Measurements from ENCODE around the gene MGLL.

The MGLL gene

DNA sequence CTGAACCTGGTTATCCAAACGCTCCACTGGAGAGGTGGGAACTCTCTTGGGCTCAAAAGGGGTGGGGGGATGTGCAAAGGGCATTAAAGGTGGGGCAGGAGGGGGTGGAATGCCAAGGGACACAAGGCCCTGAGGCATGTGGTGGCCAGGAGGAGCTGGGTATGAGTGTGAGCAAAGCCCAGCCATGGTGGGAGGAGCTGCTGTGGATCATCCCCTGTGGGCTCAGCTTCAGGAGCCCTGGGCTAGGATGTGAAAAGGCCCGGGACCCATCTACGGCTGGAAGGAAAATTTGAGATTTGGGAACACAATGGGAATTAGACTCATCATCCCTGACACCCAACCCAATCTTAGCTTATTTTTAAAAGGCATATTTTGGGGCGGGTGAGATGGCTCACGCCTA is 33.3 kb downstream of the MGLL start:
- DNase-seq (ENCODE audit: low spot score): no peak

DNA sequence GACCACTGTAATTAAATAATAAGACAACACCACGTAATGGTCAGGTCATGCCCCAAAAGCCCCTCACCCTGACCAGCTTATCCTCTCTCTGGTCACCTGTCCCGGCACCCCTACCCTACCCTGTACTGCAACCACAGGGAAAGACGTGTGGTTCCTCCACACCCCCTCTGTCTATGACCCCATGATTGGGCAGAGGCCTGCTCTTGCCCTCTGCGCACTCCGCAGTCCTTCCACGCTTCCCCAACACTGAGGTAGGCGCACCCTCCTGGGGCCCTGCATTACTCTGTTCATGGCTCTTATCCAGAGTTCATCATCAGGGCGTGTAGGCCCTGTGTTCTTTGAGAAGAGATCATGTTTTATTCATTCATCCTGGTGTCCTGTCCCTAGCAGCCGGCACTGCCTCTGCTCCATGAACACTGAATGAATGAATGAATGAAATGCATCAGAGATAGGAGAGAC is 33.8 kb downstream of the MGLL start:
- DNase-seq (ENCODE audit: low spot score): no peak

DNA sequence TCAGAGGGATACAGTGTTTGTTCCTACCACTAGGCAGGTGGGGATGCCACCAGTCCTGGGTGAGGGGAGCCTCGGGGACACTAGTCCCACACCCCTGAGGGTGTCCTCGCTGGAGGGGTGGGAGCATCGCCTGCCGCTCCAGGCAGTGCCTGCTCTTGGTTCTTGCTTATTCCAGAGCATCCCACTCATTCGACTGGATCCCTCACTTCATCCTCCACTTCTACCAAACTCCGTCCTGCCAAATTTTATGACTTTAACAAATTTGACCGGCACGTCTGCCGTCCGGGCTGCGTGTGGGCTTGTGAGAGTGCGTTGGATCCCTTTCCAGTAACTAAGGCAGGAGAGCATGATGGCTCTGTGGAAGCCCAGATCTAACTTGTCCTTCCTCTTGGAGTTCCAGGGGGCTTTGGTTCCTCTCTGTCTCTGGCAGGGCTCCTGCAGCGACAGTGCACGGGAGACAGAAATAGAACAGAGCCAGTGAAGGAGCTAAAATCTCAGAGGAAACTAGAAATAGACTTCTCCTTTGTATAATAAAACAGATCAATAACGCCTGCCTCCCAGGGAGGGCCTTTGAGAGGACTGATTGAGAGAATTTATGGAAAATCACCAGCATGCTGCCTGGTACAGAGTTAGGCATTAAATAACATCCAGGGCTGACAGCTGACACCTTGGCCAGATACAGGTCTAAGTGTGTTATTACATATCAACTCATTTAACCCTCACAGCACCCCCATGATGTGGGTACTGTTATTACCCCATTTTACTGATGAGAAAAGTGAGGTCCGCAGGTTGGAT is 34.5 kb downstream of the MGLL start:
- DNase-seq (ENCODE audit: low spot score): no peak

DNA sequence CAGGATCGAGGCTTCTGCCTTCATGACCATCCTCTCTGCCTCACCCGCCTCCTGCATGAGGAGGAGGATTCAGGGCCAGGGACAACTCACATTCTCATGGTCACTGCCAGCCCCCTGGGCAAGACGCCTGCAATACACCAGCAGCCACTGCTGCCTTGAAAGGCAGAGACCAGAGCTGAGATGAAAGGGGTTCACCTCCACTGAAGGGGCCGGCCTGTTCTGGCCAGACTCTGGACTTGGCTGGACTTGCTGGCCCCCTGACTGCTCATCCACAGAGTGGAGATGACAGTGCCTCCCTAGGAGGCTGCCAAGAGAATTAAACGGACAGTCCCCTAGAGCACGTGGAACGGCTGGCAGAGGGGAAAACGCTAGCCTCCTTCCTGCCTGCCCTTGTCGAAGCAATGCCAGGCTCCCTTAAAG is 35.2 kb downstream of the MGLL start:
- DNase-seq (ENCODE audit: low spot score): peak; percentile 84

DNA sequence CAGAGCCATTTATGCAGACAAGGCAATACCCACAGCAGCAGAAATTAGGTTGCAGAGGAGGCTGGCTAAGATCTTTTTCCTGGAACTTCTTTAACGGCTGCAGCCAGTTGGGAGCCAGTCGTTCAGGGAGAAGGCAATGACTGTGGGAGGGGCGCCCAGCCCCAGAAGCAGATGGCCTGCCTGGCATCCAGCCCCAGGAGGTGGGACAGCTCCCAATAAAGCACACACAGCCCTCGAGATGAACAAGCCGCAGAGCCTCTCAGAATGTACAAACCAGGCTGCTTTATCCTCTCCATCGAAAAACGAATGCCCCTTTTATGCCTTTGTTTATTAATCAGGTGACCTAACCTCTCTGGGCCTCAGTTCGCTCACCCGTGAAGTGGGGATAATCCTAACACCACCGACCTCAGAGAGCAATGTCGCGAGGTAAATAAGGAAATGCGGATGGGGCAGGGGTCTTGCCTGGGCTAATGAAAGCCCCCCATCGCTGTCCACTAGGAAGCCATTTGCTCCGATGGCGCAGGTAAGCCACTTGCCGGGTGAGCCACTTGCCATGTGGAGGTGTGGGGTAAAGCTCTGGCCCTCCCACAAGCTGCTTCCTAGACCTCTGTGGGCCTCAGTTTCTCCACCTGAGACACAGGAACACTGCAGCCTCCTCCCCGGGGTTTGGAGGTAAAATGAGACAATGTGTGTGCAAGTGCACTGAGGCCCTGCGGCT is 35.8 kb downstream of the MGLL start:
- DNase-seq (ENCODE audit: low spot score): peak; percentile 95

DNA sequence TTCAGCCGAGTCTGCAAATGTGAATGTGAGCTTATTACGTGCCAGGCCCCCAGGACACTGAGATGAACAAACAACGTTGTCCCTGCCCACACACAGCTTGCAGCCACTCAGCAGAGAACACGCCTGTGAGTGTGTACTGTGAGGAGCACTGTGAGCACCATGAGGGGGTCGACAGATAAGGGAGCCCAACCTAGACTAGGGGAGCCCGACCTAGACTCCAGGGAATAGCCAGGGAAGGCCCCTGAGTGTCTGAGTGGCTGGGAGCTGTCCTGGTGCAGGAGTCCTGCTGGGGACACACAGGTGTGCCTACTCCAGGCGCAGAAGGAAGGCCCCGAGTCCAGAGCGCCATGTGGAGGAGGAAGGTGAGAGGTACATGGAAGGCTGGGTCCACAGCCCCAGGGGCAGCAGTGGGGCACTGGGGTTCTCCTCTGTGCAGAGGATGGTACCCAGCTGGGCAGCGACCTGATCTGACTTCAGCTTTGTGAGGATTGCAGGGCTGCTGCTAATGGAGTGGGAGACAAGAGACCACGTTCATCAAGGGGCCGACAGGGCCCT is 36.5 kb downstream of the MGLL start:
- no peak for DNase-seq (ENCODE audit: low spot score)

DNA sequence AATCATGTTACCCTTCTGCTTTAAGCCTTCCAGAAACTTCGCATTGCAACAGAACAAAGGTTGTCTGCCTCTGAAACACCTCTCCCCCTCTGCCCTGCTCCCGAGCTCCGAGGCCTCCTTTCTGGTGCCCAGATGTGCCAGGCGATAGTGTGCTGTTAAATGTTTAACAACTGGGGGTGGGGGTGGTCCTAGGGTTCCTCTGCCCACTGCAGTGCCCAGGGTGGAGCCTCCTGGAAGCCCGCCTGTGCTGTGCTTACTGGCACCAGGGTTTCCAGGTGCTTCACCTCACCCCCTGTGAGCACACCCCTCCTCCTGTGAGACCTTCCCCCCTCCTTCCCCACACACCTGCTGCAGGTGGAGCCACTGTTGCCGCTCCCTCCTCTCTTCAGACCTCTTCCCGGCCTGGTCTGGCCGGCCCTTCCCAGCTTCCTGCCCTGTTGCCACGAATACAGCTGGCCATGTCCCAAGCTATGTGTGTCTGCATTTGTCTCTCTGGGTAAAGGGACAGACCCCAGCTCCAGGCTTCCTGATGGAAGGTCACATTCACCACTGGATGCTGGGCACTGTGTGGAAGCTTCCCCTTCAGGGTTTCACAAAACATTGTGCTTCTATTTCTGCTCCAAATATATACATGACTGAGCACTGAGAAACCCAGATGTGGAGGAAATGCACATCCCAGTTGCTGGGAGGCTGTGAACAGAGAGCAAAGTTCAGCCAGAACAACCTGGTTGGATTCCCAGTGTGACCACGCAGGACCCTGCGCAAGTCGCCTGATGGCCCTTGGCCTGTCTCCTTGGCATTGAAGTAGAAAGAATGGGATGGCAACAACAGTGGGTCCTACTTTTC is 37.2 kb downstream of the MGLL start:
- DNase-seq (ENCODE audit: low spot score): no peak

DNA sequence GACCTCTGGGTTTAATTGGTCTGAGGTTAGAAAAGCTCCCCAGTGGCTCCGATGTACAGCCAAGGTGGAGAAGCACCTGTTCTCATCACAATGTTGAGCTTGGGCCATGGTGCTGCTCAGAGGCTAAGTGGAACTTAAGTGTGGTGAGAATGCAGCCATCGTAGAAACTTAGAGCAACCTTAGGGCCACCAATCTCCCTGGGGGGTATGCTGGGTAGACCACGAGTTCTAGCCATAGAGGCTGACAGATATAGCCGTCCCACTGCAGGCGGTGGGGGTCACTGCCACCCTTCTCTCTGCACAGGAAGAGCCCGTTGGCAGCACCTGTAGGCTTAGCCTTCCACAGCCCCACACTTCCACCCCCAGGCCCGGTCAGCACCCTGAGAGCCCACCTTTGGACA is 38.0 kb downstream of the MGLL start:
- DNase-seq (ENCODE audit: low spot score): no peak

DNA sequence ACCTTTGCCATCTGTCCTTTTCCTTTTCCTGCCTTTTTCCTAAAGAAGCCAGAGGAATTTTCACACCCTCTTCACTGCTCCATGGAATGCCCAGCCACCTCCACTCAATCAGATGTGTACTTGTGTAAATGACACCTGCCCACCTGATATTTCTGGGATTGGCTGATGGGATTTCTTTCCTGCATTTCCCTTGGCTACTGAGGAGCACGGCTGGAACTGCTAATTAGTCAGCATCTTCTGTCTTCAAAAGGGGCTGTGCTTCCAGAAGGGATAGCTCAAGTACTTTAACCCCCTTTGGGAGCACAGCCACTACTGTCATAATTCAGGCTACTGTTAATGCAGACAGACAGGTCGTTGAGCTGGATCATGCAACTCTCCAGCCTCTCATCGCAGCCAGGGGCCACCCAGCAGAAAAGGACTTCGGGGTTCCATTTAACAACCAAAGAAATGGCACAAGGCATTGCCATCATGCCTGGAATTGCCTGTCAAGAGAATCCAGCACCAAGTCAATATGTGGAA is 38.6 kb downstream of the MGLL start:
- DNase-seq (ENCODE audit: low spot score): no peak

DNA sequence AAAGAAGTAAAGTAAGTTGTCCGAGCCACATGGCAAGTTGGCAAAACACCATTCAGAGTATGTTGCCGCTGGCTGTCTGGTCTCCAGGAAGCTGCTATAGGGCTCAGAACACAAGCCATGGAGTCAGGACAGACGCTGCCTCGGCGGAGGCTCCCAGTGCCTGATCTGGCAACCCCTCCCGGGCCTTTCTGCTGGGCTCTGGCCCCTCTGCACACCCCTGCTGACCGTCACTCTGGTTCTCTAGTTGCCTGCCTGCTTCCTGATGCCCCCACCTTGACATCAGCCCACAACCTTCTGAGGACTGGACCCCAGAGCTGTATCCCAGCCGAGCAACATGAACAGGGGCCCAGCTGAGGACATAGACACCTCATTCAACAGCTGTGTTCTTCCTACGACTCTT is 39.1 kb downstream of the MGLL start:
- no peak for DNase-seq (ENCODE audit: low spot score)

DNA sequence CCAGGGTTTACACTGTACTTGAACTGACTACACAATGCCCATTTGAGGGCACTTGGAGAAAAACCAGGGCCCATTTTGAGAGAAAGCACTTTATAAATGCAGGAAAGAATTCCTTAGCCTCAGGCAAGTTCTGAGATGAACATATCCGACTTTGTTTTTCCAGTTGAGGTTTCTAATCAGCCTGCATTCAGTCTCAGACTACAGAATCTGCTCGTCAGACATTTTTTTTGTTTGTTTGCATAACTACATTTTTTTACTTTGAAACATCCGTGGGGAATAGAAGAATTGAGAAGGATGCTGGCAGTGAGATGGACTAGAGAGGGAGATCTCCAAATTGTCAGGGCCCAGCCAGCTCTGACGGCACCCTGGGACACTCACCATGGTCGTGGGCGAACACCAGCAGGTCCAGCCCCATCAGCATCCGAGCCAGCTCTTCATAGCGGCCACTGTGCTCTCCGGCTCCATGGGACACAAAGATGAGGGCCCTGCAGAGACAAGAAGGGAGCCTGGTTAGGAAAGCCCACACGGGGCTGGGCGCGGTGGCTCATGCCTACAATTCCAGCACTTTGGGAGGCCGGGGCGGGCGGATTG is 40.8 kb downstream of the MGLL start:
- DNase-seq (ENCODE audit: low spot score): no peak

DNA sequence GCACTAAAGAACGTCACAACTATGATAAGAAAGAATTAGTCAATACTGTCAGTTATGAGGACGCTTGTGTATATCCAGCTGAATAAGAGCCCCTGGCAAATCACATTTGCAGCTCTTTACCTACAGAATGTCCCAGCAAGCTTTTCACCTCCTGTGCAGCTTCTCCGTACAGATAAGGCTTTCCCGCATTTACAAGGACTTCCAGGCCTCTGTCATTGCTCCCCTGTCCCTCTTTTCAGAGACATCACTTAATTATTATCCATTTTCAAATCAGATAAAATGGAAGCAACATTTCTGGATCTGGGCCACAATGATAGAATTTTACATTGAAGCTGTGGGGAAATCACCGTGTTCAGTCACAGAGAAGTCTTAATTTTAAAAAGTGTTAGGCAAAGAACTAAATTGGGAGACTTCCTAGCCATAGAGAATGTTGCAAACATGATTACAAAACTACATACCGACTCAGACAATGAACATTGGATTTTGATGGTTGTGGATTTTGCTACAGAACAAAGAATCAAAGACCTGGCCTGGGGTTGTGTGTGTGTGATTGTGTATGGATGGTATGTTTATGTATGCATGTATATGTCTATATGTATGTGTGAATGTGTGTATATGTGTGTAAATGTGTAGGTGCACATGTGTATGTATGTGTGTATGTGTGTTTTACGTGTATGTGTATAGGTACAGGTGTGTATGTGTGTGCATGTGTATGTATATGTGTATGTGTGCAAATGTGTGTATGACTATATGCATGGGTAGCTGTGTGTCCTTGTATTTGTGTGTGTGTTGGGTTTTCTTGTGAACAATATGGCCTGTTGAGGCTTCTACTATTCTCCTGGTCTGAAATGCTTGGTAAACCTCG is 41.5 kb downstream of the MGLL start:
- DNase-seq (ENCODE audit: low spot score): no peak

DNA sequence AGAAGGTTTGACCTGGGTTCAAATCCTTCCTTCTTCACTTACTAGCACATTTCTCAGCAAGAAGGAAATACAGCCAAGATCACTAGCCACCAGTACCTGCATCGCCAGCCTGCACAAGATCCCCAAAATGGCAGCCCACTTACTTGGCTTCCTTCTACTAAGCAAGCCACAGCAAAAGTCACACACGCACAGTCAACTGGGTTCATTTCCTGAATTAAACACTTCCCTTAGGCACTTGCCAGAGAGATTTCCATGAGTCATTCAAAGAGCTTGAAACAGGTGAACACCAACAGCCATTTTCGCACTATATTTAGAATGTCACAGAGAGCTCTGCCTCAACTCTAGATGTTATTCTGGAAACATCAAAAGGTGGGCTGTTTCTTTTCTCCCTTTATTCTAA is 42.6 kb downstream of the MGLL start:
- DNase-seq (ENCODE audit: low spot score): no peak

DNA sequence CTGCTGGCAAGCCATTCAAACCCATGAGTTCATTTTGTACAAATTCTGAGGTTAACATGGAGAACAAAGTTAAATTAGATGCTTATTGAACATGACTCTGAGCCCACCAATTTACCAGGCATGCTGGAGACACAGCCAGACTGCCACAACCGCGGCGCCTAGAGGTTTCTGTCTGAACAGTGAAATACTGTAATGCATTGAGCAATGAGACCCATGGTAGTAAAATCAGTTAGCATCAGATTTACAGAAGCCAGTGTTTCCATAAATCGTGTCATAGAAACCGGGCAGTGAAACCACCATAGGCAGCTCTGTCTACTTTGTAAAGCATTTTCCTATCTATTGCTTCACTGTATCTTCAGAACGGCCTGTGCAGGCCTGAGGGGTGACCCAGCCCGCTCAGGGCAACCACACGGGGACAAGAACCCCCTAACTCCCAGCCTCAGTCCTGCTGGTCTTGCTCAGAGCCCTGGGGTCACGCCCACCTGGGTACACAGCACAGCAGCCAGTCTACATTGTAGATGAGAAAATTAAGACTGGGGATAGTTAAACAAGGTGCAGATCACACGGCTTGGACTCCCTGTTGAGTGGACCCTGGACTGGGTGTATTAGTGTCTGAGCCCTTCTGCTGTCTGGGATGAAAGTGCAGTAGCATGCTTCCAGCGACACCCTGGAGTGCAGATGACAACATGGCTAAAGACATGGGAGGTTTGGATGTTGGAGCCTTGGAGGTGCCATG is 44.2 kb downstream of the MGLL start:
- no peak for DNase-seq (ENCODE audit: low spot score)

DNA sequence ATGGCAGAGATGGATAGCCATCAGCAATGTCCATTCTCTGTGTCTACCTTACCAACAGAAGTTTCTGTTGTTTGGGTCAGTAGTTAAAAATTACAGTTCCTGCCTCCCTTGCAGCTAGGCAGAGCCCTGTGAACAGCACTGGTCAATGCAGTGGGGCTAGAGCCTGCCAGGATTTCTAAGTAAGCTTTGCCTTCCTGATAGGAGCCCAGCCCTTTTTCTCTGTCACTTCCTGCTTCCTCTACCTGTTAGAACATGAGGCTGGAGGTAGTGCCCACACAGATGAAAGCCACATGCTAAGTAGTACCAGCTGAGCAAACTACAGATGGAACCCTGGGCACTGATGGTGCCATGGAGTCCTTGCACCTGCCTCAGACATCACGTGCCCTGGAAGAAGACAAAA is 45.0 kb downstream of the MGLL start:
- no peak for DNase-seq (ENCODE audit: low spot score)

DNA sequence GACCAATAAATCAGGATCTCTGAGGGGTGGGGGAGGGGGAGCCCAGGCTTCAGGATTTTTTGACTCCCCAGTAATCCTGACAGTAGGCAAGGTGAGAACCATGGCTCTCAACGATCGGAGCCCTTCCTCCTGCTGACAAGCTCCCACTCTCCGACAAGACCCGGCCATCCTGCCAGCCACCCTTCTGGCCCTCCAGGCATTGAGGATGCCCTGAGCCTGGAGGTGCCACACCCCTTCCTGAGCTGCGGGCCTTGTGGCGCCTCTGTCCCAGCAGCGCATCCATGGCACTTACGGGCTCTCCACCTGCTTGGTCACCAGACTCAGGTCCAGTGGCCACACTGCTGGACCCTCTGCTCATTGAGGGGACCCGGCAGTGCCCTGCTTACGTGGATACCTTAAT is 46.0 kb downstream of the MGLL start:
- DNase-seq (ENCODE audit: low spot score): no peak

DNA sequence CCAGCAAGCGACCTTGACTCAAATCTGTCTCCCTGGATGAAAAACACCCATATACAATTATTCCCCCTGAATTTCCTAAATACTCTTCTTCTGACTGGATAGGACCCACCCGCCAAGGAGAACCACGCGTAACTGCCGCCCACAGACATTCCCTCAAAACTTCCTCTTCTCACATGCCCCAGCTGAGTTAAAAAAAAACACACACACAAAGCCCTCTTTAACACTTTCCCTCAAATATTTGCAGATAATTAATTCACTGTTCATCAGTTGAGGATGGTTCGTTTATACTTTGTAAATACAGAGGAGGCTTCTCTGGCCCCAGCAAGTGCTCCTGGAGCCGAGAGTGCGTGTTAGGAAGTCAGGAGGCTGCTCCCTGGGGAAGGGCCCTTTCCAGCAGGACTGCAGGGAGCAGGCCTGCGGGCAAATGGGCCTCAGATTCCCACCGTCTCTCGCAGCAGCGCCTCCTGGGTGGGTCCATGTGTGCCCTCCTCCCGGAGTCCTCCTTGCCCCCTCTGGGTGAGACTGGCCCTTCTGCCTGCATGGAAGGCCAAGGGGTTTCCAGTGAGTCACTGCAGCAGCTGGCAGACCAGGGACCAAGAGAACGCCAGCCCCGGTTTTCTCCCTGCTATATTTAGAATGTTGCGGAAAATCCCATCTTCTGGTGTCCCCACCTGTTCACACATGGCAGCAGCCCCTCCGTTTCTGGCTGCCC is 46.8 kb downstream of the MGLL start:
- DNase-seq (ENCODE audit: low spot score): no peak

DNA sequence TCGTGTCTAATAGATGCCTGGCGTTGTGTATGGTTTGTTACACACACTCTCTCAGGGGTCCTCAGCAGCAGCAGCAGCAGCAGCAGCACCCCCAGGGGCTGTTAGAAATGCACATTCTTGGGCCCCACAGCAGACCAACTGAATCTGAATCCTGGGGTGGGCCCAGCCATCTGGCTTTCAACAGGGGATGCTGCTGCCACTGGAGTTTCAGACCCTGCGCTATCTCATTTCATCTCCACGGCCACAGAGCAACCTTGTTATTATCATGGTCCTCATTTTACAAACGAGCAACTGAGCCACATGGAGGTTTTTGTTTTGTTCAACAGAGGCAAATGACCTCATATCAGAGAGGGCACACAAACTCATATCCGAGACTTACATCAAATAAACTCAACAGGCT is 47.7 kb downstream of the MGLL start:
- no peak for DNase-seq (ENCODE audit: low spot score)

DNA sequence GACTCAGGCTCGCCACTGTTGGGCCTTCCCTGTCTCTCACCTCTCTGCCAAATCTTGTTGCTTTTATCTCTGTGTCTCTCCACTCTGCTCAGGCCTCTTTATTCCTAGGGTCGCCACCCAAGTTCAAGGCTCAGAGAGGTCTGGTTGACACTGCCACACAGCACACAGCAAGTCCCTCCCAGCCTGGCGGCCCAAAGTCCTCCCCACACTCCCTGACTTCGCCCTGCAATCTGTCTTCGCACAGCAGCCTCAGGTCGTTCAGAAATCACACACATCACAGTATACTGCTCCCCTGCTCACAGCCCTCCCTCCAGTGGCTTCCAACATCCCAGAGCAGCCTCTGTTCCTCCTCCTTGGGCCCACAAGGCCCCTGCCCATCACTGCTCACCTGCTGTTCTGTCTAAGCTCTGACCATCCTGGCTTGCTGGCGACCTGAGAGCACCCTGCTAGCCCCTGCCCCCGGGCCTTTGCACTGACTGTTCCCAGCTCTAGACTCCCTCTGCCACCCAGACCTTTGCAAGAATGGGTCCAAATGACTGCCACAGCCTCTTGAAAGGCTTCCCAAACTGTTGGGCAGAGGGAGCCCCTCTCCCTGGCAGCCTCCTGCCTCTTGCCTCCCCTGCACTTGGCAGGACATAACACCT is 48.4 kb downstream of the MGLL start:
- no peak for DNase-seq (ENCODE audit: low spot score)

Data from cerebellar cortex (tissue), 1 donor.